B cell (primary cell): ENCODE data around the gene MRPL34. TPM values are rescaled to one million over a fixed set of nuclear protein-coding genes. Genes with fewer than 3 reads are reported as not detected.
"Not testable (repeated sequence)": the region's sequence is repeated elsewhere in the genome, so short reads cannot be mapped to it uniquely, and the experiment has no call there.

Source experiments
- ATAC-seq: fragments of 200-7000 bp; cut with Tn5 transposase; one replicate; pipeline ENCODE4 v1.10.0; 2021; ENCODE audit warnings: low read depth, mild to moderate bottlenecking, moderate number of reproducible peaks, moderate library complexity
- CTCF ChIA-PET: fragments of 350-600 bp; sonication (Branson Sonifier 250); formaldehyde crosslinking; loops from one replicate; lab custom pipeline; 2021; ENCODE audit warnings: antibody characterized with exemption, inconsistent platforms; lab: Charles Lee
- POLR2A ChIA-PET: fragments of 350-600 bp; sonication (Branson Sonifier 250); formaldehyde crosslinking; loops from one replicate; lab custom pipeline; 2021; ENCODE audit warnings: antibody characterized with exemption; lab: Charles Lee
- DNase-seq: peaks from one replicate; pipeline ENCODE4 v3.0.0; 2013
- H2AFZ ChIP-seq: 2 replicates; pipeline ENCODE4 v1.6.1; 2012; ENCODE audit warnings: mild to moderate bottlenecking, low read depth, low read length; ENCODE audit not compliant: insufficient read depth, poor library complexity, severe bottlenecking
- H3K27ac ChIP-seq, 2 donors: 1 replicate in 1 of 2; 2 replicates in 1 of 2; pipeline ENCODE4 v1.5.1; 2012 to 2013; ENCODE audit warnings: low read length in 2 of 2, mild to moderate bottlenecking in 2 of 2, moderate library complexity in 1 of 2
- H3K27me3 ChIP-seq, 4 experiments: fragments of 200-600 bp in 1 of 4; sonication (generic) in 1 of 4; replicated peaks in 1 of 4; 1 replicate in 2 of 4; 2 replicates in 2 of 4; pipeline versions ENCODE4 v1.6.1 to v1.7.0; 2013 to 2016; ENCODE audit warnings: low read length in 3 of 4, mild to moderate bottlenecking in 2 of 4, mixed read lengths in 1 of 4, moderate library complexity in 1 of 4; ENCODE audit not compliant: insufficient read depth in 4 of 4, control insufficient read depth in 3 of 4; ENCODE audit errors: control extremely low read depth in 1 of 4
- H3K36me3 ChIP-seq, 2 experiments: replicated peaks in 1 of 2; 1 replicate in 1 of 2; 2 replicates in 1 of 2; pipeline versions ENCODE4 v1.6.1 to v1.7.1; 2013; ENCODE audit warnings: low read length in 1 of 2; ENCODE audit not compliant: insufficient read depth in 2 of 2, control insufficient read depth in 1 of 2; ENCODE audit errors: control extremely low read depth in 1 of 2, extremely low read depth in 1 of 2
- H3K4me1 ChIP-seq, 2 donors: fragments of 200-600 bp in 1 of 2; sonication (generic) in 1 of 2; 1 replicate in 1 of 2; 2 replicates in 1 of 2; pipeline versions ENCODE4 v1.5.1 to v1.6.1; 2013 to 2017; ENCODE audit warnings: low read length in 2 of 2; ENCODE audit not compliant: control insufficient read depth in 2 of 2, insufficient read depth in 2 of 2
- H3K4me2 ChIP-seq: replicated peaks from 2 replicates; pipeline ENCODE3; 2012; ENCODE audit warnings: mild to moderate bottlenecking, low read depth, low read length; ENCODE audit not compliant: poor library complexity, severe bottlenecking
- H3K4me3 ChIP-seq, 5 experiments: fragments of 200-600 bp in 1 of 5; sonication (generic) in 1 of 5; 1 replicate in 3 of 5; 2 replicates in 2 of 5; pipeline versions ENCODE4 v1.5.1 to v1.7.0; 2011 to 2016; ENCODE audit warnings: low read length in 4 of 5, mild to moderate bottlenecking in 4 of 5, low read depth in 2 of 5, control low read depth in 1 of 5, moderate library complexity in 1 of 5; ENCODE audit not compliant: insufficient read depth in 1 of 5; ENCODE audit errors: control extremely low read depth in 1 of 5, extremely low read depth in 1 of 5
- H3K79me2 ChIP-seq: fragments of 200-600 bp; sonication (generic); one replicate; pipeline ENCODE4 v1.6.0; 2016; ENCODE audit warnings: low read length; ENCODE audit not compliant: control insufficient read depth, insufficient read depth
- H3K9ac ChIP-seq: fragments of 200-600 bp; sonication (generic); 2 replicates; pipeline ENCODE4 v1.6.1; 2017; ENCODE audit warnings: mild to moderate bottlenecking, low read length, moderate library complexity
- H3K9me3 ChIP-seq, 3 donors: one replicate each; pipeline versions ENCODE4 v1.6.1 to v1.7.1; 2013; ENCODE audit warnings: low read length in 2 of 3; ENCODE audit not compliant: control insufficient read depth in 2 of 3, insufficient read depth in 1 of 3; ENCODE audit errors: control extremely low read depth in 1 of 3
- H4K20me1 ChIP-seq: 2 replicates; pipeline ENCODE4 v1.6.0; 2012; ENCODE audit warnings: mild to moderate bottlenecking, low read length; ENCODE audit not compliant: insufficient read depth, control insufficient read depth, poor library complexity, severe bottlenecking
- H3K27ac Mint-ChIP-seq: one replicate; pipeline ENCODE4 v1.8.0; 2021; ENCODE audit warnings: mixed read lengths
- H3K27me3 Mint-ChIP-seq: one replicate; pipeline ENCODE4 v1.8.0; 2021; ENCODE audit warnings: mixed read lengths
- H3K4me1 Mint-ChIP-seq: one replicate; pipeline ENCODE4 v1.8.0; 2021; ENCODE audit warnings: mixed read lengths
- H3K4me3 Mint-ChIP-seq: one replicate; pipeline ENCODE4 v1.8.0; 2021; ENCODE audit warnings: mixed read lengths
- H3K9me3 Mint-ChIP-seq: one replicate; pipeline ENCODE4 v1.8.0; 2022; ENCODE audit warnings: mixed read lengths; ENCODE audit not compliant: insufficient read depth
- CTCF ChIP-seq: fragments of 200-600 bp; IDR thresholded peaks from one replicate; pipeline ENCODE4 v1.8.0; 2022; ENCODE audit warnings: antibody characterized with exemption, mild to moderate bottlenecking
- EZH2 ChIP-seq: IDR thresholded peaks from 2 replicates; pipeline ENCODE4 v1.6.1; 2012; ENCODE audit warnings: borderline replicate concordance, low read depth, mild to moderate bottlenecking, moderate library complexity, low read length; ENCODE audit not compliant: insufficient read depth, poor library complexity, severe bottlenecking
- WGBS: methylation state at CpG from one replicate; pipeline ENCODE4 v1.1.5; 2013; ENCODE audit warnings: missing lambda C conversion rate; ENCODE audit not compliant: insufficient coverage; 5-methylcytosine and 5-hydroxymethylcytosine counted together
- intact Hi-C: fragments of 100-400 bp; cut with micrococcal nuclease; formaldehyde crosslinking; loops from one replicate; pipeline ENCODE4 v1.10.0; 2022
- polyA plus RNA-seq: library from polyadenylated mRNA; depleted of rRNA; stranded (reverse); fragments of >200 nt; gene quantifications from 2 replicates; pipeline ENCODE4 v1.2.3, GENCODE V29; 2012
- total RNA-seq, 2 donors: library from RNA; stranded (reverse); fragments of 120-200 nt in 1 of 2; gene quantifications; 1 replicate in 1 of 2; 2 replicates in 1 of 2; pipeline versions ENCODE4 v1.2.3 to v1.2.4, GENCODE V29; 2013 to 2022

The MRPL34 gene
- total and polyA plus RNA-seq, 2 donors (not counting 1 experiment from before 2014, with no cell fraction given): 16.5 to 45.7 TPM

- H3K27ac ChIP-seq, H3K4me1 ChIP-seq, DNase-seq, H3K4me3 Mint-ChIP-seq, H3K9ac ChIP-seq, intact Hi-C loops, H3K4me3 ChIP-seq, H3K27me3 Mint-ChIP-seq, H3K27ac Mint-ChIP-seq, H3K4me1 Mint-ChIP-seq, H3K9me3 Mint-ChIP-seq, H3K36me3 ChIP-seq, H3K79me2 ChIP-seq, H2AFZ ChIP-seq, H3K4me2 ChIP-seq, H4K20me1 ChIP-seq, ATAC-seq, H3K27me3 ChIP-seq: not testable (repeated sequence)
- peaks cover 0 to 13% (median 0%) of the 10 kb centered on the region in 3 donors for H3K9me3 ChIP-seq
- WGBS: 96% methylated on average over 4 of the region's 6 CpGs
- ChIA-PET POLR2A (interaction anchor here (0.6 kb wide), 1 partner anchor 12 kb away, joined by 3 read pairs; no protein-coding TSS in a partner anchor), CTCF (interaction anchor here (0.9 to 1.4 kb wide), 3 partner anchors 8 to 92 kb away, joined by 3 to 4 read pairs (median 4); no protein-coding TSS in a partner anchor)
These were observed 10.1 kb upstream of the MRPL34 start for GRCh38 chr19:17295551-17295950.

DNA sequence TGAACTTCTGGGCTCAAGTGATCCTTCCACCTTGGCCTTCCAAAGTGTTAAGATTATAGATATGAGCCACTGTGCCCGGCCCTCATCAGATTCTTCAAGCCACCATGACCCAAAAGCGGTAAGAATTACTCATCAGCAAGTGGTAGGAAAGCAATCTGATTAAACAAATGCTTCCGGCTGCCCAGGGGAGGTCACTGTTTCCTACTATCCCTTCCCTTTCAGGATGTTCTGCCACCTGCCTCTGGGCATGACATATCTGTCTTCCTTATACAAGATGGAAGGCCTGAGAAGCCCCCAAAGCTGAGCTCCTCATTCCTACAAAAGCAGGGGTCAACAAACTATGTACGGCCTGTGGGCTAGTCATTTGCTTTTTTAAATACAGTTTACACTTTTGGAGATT, 9.4 kb upstream of the MRPL34 start:
- Mint-ChIP-seq H3K9me3 (no peaks in the 10 kb centered on the region), H3K27me3 (no peaks in the 10 kb centered on the region), H3K4me3 (no peak overlapping the region), H3K27ac (no peak overlapping the region), H3K4me1 (peaks cover 10% of the 10 kb centered on the region)
- H3K9me3 ChIP-seq: peaks cover 0 to 13% (median 0%) of the 10 kb centered on the region in 3 donors
- POLR2A ChIA-PET: interaction anchor here (0.7 kb wide), 3 partner anchors 202 to 692 kb away, joined by 5 to 7 read pairs (median 6); no protein-coding TSS in a partner anchor
- no peaks in the 10 kb centered on the region for H3K79me2 ChIP-seq
- H3K4me2 ChIP-seq: no peak overlapping the region
- no peaks in the 10 kb centered on the region for H3K36me3 ChIP-seq
- H3K4me1 ChIP-seq: peaks cover 0 to 7% of the 10 kb centered on the region in 2 donors
- no peak overlapping the region for H2AFZ ChIP-seq
- no peak for TF ChIP-seq EZH2
- TF ChIP-seq CTCF: no peak
- H3K9ac ChIP-seq: no peak overlapping the region
- H3K4me3 ChIP-seq: no peak overlapping the region
- CTCF ChIA-PET: interaction anchor here (0.5 to 2.0 kb wide), 6 partner anchors 8 to 92 kb away, joined by 3 to 10 read pairs (median 4); no protein-coding TSS in a partner anchor
- intact Hi-C loops: no loop called here
- H4K20me1 ChIP-seq: no peaks in the 10 kb centered on the region
- no peak for DNase-seq
- H3K27ac ChIP-seq: no peak overlapping the region
- WGBS: 65% methylated on average over 2 of the region's 4 CpGs
- ATAC-seq: no peak
- no peaks in the 10 kb centered on the region for H3K27me3 ChIP-seq
